ENCODE data around the gene MTERF4.

The MTERF4 gene

GRCh38 chr2:241147336-241147735 lies 45.2 kb upstream of the MTERF4 start:
- H3K4me3 ChIP-seq (ENCODE audit: low read depth, low read length): no peak overlapping the region
- no peak for TF ChIP-seq CTCF (IDR thresholded peaks at IDR 0.05; ENCODE audit: low read depth, low read length, missing control alignments)

DNA sequence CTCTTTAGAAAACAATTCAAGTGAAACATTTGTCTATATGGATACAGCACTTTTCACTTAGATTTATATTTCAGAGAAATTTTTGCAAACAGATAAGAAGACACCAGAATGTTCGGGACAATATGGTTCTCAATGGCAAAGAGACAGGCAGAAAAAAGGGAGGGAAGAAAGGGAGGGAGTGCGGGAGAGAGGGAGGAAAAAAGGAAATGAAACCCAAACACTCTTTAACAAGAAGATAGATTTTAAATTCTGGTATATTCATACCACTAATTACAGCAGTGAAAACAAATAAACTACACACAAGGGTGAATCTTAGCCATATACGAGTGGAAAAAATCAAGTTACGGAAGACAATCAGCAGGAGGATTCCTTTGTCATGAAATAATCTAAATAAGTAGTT lies 44.2 kb upstream of the MTERF4 start:
- no peak overlapping the region for H3K4me3 ChIP-seq (ENCODE audit: low read depth, low read length)
- TF ChIP-seq CTCF (IDR thresholded peaks at IDR 0.05; ENCODE audit: low read depth, low read length, missing control alignments): no peak
- DNase-seq (ENCODE audit: low read depth): no peak

More at GRCh38 chr2:241147336-241147735, 45.2 kb upstream of the MTERF4 start:
- no peak for DNase-seq (ENCODE audit: low read depth)

- no peak overlapping the region for H3K4me3 ChIP-seq (ENCODE audit: low read depth, low read length)
- DNase-seq (ENCODE audit: low read depth): no peak
- TF ChIP-seq CTCF (IDR thresholded peaks at IDR 0.05; ENCODE audit: low read depth, low read length, missing control alignments): no peak
Observed at GRCh38 chr2:241142593-241142992, 40.5 kb upstream of the MTERF4 start.

GRCh38 chr2:241142063-241142462 lies 40.0 kb upstream of the MTERF4 start:
- no peak for DNase-seq (ENCODE audit: low read depth)
- H3K4me3 ChIP-seq (ENCODE audit: low read depth, low read length): no peak overlapping the region
- no peak for TF ChIP-seq CTCF (IDR thresholded peaks at IDR 0.05; ENCODE audit: low read depth, low read length, missing control alignments)

DNA sequence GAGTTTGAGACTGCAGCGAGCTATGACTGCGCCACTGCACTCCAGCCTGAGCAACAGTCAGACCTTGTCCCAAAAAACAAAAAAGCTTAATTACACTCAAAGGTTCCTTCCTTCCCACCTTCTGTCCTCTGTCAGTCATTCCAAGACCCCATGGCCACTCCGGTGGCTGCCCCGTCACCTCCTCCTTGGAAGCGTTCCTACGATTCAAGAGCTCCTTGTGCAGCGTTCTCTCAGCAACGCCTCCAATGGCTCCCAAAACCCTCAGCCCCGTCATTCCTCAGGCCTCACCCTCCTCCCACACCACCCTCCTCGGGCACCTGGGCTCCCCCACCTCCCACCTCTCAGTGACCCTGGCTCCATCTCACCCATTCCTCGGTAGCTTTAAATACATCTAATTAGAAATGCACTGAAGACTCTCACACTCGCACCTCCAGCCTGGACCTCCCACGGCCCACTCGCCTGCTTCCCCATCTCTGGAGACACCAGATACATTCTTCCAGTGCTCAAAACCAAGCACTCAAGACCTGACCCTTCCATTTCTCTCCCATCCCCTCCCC lies 39.2 kb upstream of the MTERF4 start:
- no peak for TF ChIP-seq CTCF (IDR thresholded peaks at IDR 0.05; ENCODE audit: low read depth, low read length, missing control alignments)
- DNase-seq (ENCODE audit: low read depth): no peak
- H3K4me3 ChIP-seq (ENCODE audit: low read depth, low read length): no peak overlapping the region

DNA sequence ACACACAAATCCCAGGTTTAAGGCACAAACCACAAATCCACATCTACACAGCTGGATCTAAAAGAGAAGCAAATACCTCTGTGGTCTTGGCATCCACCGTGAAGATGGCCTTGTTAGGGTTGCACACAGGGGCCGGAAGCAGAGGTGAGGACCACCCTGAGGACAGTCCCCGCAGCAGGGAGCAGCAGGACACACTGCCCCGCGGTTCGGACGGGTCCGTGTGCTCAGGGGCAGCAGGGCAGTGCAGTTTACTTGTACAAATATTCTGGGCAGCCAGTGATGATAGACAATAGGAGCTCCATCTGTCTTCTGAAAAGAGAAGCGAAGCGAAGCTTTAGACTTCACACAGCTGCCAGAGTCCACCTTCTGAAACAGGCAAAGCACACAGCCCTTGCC lies 38.4 kb upstream of the MTERF4 start:
- DNase-seq (ENCODE audit: low read depth): no peak
- H3K4me3 ChIP-seq (ENCODE audit: low read depth, low read length): no peak overlapping the region

More for the DNA sequence above, 38.4 kb upstream of the MTERF4 start:
- no peak for TF ChIP-seq CTCF (IDR thresholded peaks at IDR 0.05; ENCODE audit: low read depth, low read length, missing control alignments)

Measured in GM12864 (cell line).